G401 (cell line): ENCODE measurements around the gene GTF3A. TPM values are rescaled to one million over a fixed set of nuclear protein-coding genes. Genes with fewer than 3 reads are reported as not detected.
"Not testable (repeated sequence)": the region's sequence is repeated elsewhere in the genome, so short reads cannot be mapped to it uniquely, and the experiment has no call there.

ENCODE experiments used
- DNase-seq: peaks from one replicate; pipeline ENCODE4 v3.0.0-alpha.2; 2015; ENCODE audit warnings: low spot score
- in situ Hi-C: cut with HindIII; loops from 2 replicates; pipeline ENCODE4 v1.10.0; 2016; ENCODE audit warnings: low sequenced_read_pairs, mixed read lengths
- total RNA-seq: library from RNA; depleted of rRNA; stranded (reverse); fragments of >200 nt; shearing (Covaris generic); gene quantifications from 2 replicates; pipeline ENCODE4 v1.2.3, GENCODE V29; 2014; rRNA removed

The GTF3A gene
- 189 and 243 TPM in 2 replicates for total RNA-seq

GRCh38 chr13:27424246-27425157 lies at the start of gene GTF3A:
GTF3A (plus strand) TSS chr13:27424619.
- in situ Hi-C loops, result no loop called here

GRCh38 chr13:27374650-27375049 lies 49.8 kb upstream of the GTF3A start:
- DNase-seq, result peak; percentile 72
- in situ Hi-C loops, result no loop called here

More at GRCh38 chr13:27424246-27425157, at the start of gene GTF3A:
- DNase-seq, result peak; percentile 80

GRCh38 chr13:27375686-27376326 lies 48.6 kb upstream of the GTF3A start:
- in situ Hi-C loops, result no loop called here
- DNase-seq, result peak; percentile 35

GRCh38 chr13:27379126-27379525 lies 45.3 kb upstream of the GTF3A start:
- in situ Hi-C loops, result no loop called here
- DNase-seq, result no peak

- DNase-seq, result peak; percentile 44
- in situ Hi-C loops, result no loop called here
Observed at GRCh38 chr13:27379694-27380641, 44.5 kb upstream of the GTF3A start.

GRCh38 chr13:27381601-27382000 lies 42.8 kb upstream of the GTF3A start:
- no peak for DNase-seq
- in situ Hi-C loops, result no loop called here

GRCh38 chr13:27383104-27383921 lies 41.1 kb upstream of the GTF3A start:
- no peak for DNase-seq
- in situ Hi-C loops, result no loop called here

GRCh38 chr13:27384285-27384684 lies 40.1 kb upstream of the GTF3A start:
- no peak for DNase-seq
- in situ Hi-C loops, result no loop called here

GRCh38 chr13:27388241-27388640 lies 36.2 kb upstream of the GTF3A start:
- in situ Hi-C loops, result no loop called here
- no peak for DNase-seq

- in situ Hi-C loops, result no loop called here
- no peak for DNase-seq
Observed at GRCh38 chr13:27389891-27390290, 34.5 kb upstream of the GTF3A start.

- no peak for DNase-seq
- in situ Hi-C loops, result no loop called here
Observed at GRCh38 chr13:27391471-27391870, 32.9 kb upstream of the GTF3A start.

GRCh38 chr13:27393101-27393500 lies 31.3 kb upstream of the GTF3A start:
- in situ Hi-C loops, result no loop called here
- DNase-seq, result no peak

- no peak for DNase-seq
- in situ Hi-C loops, result no loop called here
Observed at GRCh38 chr13:27395007-27395510, 29.4 kb upstream of the GTF3A start.

GRCh38 chr13:27396252-27396846 lies 28.1 kb upstream of the GTF3A start:
- in situ Hi-C loops, result no loop called here
- no peak for DNase-seq

GRCh38 chr13:27398360-27398759 lies 26.1 kb upstream of the GTF3A start:
- DNase-seq, result no peak
- in situ Hi-C loops, result no loop called here

- DNase-seq, in situ Hi-C loops: not testable (repeated sequence)
Observed at GRCh38 chr13:27400405-27400804, 24.0 kb upstream of the GTF3A start.

GRCh38 chr13:27401210-27401609 lies 23.2 kb upstream of the GTF3A start:
- DNase-seq, result no peak
- in situ Hi-C loops, result no loop called here

- DNase-seq, result no peak
- in situ Hi-C loops, result no loop called here
Observed at GRCh38 chr13:27403203-27403678, 21.2 kb upstream of the GTF3A start.
